Testis (tissue), 3 donors: ENCODE measurements around the gene CFAP300. TPM values are rescaled to one million over a fixed set of nuclear protein-coding genes. Genes with fewer than 3 reads are reported as not detected.

Source experiments
- DNase-seq: peaks from one replicate; pipeline ENCODE4 v3.0.0-alpha.2; 2019
- H3K27ac ChIP-seq, 2 donors: fragments of 200-600 bp; sonication (generic); one replicate each; pipeline ENCODE4 v1.5.1; 2019
- H3K27me3 ChIP-seq: fragments of 200-600 bp; sonication (generic); one replicate; pipeline ENCODE4 v1.5.1; 2019
- H3K36me3 ChIP-seq: fragments of 200-600 bp; sonication (generic); one replicate; pipeline ENCODE4 v1.5.1; 2017; ENCODE audit warnings: low read depth; ENCODE audit errors: missing control alignments
- H3K4me1 ChIP-seq: fragments of 200-600 bp; sonication (generic); one replicate; pipeline ENCODE4 v1.5.1; 2019
- H3K4me3 ChIP-seq, 2 donors: fragments of 200-600 bp; sonication (generic); one replicate each; pipeline ENCODE4 v1.5.1; 2017 to 2019
- H3K9me3 ChIP-seq: fragments of 200-600 bp; sonication (generic); one replicate; pipeline ENCODE4 v1.5.1; 2017
- POLR2A ChIP-seq: fragments of 450-650 bp; IDR thresholded peaks from one replicate; pipeline ENCODE4 v1.6.1; 2017; ENCODE audit warnings: antibody characterized with exemption, mild to moderate bottlenecking, moderate library complexity
- WGBS, 2 donors: methylation state at CpG; one replicate each; pipeline ENCODE4 v1.1.5; 2018; 5-methylcytosine and 5-hydroxymethylcytosine counted together
- intact Hi-C: fragments of 100-400 bp; cut with DNase I; formaldehyde crosslinking; loops from one replicate; pipeline ENCODE4 v1.15.1; 2023; ENCODE audit warnings: low total_unique reads
- polyA plus RNA-seq: library from polyadenylated mRNA; stranded (reverse); fragments of 350-450 nt; fragmentation: Illumina TruSeq; extraction: RNeasy Lipid Tissue Mini Kit (QIAGEN cat#74804); gene quantifications from one replicate; pipeline ENCODE4 v1.2.3, GENCODE V29; 2014; ENCODE audit warnings: low read depth, low replicate concordance; ENCODE audit not compliant: insufficient read depth
- total RNA-seq, 2 donors: library from RNA; depleted of rRNA; stranded (reverse); fragments of >200 nt; gene quantifications; one replicate each; pipeline ENCODE4 v1.2.3, GENCODE V29; 2016
- TF ChIP-seq, protein P1 (sequence below), 3 experiments: fragments of 450-650 bp in 2 of 3; fragments of 200-600 bp in 1 of 3; sonication (generic) in 1 of 3; IDR thresholded peaks; one replicate each; pipeline ENCODE4 v1.5.1; 2016 to 2019; ENCODE audit warnings: antibody characterized with exemption in 3 of 3, mild to moderate bottlenecking in 2 of 3, moderate library complexity in 1 of 3

CFAP300 gene
- total and polyA plus RNA-seq, 3 donors from 2014 or later: 15.1 to 98.0 (median 28.9) TPM

DNA sequence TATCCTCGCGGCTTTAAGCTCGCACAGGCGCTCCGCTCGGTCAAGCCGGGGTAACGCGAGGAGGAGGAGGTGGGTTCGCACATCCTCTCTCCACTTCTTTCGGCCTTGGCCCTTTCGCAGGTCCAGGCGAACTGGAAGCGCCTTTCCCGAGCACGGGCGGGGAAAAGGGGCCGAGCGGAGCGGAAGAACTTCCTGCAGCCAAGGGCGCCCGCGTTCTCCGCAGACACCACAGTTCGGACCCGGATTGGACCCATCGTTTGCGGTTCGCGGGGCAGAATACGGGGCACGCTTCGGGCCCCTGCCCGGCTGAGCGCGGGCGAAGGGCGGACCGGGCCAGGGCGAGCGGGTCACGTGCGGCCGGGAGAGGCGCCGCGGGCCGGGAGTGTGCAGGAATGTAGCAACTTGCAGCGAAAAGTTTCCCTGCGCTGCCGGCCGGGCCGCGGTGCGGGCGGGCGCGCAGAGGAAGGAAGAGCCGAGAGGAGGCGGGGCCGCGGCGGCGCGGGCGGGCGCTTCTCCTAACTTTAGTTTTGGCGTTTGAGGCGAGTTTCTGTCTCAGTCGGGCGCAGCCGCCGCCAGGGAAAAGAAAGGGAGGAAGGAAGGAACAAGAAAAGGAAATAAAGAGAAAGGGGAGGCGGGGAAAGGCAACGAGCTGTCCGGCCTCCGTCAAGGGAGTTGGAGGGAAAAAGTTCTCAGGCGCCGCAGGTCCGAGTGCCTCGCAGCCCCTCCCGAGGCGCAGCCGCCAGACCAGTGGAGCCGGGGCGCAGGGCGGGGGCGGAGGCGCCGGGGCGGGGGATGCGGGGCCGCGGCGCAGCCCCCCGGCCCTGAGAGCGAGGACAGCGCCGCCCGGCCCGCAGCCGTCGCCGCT, 62.9 kb downstream of the CFAP300 start, which contains the start of gene YAP1:
Gene YAP1, plus strand, starts transcription at position 552 of the 865 bp plus-strand sequence. CDS start 402 bp downstream, outside the sequence.
- WGBS, 2 donors: 0 to 1% methylated on average over 37 to 104 of the region's 104 CpGs
- Histone ChIP-seq H3K36me3 (no peaks in the 10 kb centered on the region), H3K9me3 (no peaks in the 10 kb centered on the region), H3K4me3 (peak within 1 kb of the TSS; percentile 78 to 94), H3K27ac (peak within 1 kb of the TSS; percentile 96 to 98), H3K27me3 (no peaks in the 10 kb centered on the region), H3K4me1 (peaks cover 11% of the 10 kb centered on the region)
- peak; percentile 91 for DNase-seq
- intact Hi-C loops: no loop called here
- no peak for TF ChIP-seq POLR2A

DNA sequence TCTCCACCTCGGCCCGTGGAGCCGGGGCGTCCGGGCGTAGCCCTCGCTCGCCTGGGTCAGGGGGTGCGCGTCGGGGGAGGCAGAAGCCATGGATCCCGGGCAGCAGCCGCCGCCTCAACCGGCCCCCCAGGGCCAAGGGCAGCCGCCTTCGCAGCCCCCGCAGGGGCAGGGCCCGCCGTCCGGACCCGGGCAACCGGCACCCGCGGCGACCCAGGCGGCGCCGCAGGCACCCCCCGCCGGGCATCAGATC, 63.4 kb downstream of the CFAP300 start:
- H3K4me1 ChIP-seq: peaks cover 11% of the 10 kb centered on the region
- intact Hi-C loops: no loop called here
- H3K27me3 ChIP-seq: no peaks in the 10 kb centered on the region
- DNase-seq: no peak
- 3% methylated on average over 23 of the region's 31 CpGs; no CpG with 5 or more reads in 1 of the 2 donors for WGBS, 2 donors
- peak overlapping the region; percentile 96 to 98 for H3K27ac ChIP-seq
- no peaks in the 10 kb centered on the region for H3K36me3 ChIP-seq
- TF ChIP-seq POLR2A: no peak
- TF ChIP-seq, protein P1, sequence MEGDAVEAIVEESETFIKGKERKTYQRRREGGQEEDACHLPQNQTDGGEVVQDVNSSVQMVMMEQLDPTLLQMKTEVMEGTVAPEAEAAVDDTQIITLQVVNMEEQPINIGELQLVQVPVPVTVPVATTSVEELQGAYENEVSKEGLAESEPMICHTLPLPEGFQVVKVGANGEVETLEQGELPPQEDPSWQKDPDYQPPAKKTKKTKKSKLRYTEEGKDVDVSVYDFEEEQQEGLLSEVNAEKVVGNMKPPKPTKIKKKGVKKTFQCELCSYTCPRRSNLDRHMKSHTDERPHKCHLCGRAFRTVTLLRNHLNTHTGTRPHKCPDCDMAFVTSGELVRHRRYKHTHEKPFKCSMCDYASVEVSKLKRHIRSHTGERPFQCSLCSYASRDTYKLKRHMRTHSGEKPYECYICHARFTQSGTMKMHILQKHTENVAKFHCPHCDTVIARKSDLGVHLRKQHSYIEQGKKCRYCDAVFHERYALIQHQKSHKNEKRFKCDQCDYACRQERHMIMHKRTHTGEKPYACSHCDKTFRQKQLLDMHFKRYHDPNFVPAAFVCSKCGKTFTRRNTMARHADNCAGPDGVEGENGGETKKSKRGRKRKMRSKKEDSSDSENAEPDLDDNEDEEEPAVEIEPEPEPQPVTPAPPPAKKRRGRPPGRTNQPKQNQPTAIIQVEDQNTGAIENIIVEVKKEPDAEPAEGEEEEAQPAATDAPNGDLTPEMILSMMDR (IDR thresholded peaks at IDR 0.05): no peak
- H3K9me3 ChIP-seq: no peaks in the 10 kb centered on the region
- peak overlapping the region; percentile 78 to 94 for H3K4me3 ChIP-seq

DNA sequence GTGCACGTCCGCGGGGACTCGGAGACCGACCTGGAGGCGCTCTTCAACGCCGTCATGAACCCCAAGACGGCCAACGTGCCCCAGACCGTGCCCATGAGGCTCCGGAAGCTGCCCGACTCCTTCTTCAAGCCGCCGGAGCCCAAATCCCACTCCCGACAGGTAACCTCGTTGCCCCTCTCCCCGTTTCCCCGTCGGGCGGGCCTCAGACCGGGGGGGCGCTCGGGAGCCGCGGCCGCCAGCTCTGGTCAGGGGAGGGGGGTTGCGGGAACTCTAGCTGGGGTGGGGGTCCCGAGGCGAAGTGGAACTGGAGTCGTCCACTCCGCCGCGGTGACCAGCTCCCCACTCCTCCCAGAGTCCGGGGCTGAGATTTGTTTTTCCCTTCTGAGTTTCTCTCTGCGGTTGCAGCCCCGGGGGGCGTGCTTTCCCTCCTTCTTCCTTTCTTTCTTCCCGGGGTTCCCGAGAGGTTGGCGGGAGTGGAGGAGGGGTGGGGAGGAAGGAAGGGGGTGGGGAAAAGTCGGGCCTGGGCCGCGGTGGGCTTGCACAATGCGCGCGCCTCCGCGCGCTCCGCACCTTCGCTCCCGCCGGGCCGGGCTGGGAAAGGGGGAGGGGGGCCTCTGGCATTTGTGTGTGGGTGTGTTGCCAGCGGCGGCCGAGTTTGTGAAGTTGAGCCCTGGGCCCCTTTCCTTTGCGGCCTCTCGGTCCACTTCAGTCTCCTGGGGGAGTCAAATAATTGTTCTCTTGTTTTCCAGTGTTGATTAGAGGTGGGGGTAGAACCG, 64.0 kb downstream of the CFAP300 start:
- peak overlapping the region; percentile 96 to 98 for H3K27ac ChIP-seq
- no peaks in the 10 kb centered on the region for H3K9me3 ChIP-seq
- intact Hi-C loops: no loop called here
- H3K4me3 ChIP-seq: peak overlapping the region; percentile 78 to 94
- DNase-seq: peak; percentile 84
- no peaks in the 10 kb centered on the region for H3K36me3 ChIP-seq
- TF ChIP-seq POLR2A: no peak
- TF ChIP-seq, protein P1 (IDR thresholded peaks at IDR 0.05): no peak
- peaks cover 15% of the 10 kb centered on the region for H3K4me1 ChIP-seq
- 1 to 2% methylated on average over 18 to 61 of the region's 61 CpGs for WGBS, 2 donors
- H3K27me3 ChIP-seq: no peaks in the 10 kb centered on the region

DNA sequence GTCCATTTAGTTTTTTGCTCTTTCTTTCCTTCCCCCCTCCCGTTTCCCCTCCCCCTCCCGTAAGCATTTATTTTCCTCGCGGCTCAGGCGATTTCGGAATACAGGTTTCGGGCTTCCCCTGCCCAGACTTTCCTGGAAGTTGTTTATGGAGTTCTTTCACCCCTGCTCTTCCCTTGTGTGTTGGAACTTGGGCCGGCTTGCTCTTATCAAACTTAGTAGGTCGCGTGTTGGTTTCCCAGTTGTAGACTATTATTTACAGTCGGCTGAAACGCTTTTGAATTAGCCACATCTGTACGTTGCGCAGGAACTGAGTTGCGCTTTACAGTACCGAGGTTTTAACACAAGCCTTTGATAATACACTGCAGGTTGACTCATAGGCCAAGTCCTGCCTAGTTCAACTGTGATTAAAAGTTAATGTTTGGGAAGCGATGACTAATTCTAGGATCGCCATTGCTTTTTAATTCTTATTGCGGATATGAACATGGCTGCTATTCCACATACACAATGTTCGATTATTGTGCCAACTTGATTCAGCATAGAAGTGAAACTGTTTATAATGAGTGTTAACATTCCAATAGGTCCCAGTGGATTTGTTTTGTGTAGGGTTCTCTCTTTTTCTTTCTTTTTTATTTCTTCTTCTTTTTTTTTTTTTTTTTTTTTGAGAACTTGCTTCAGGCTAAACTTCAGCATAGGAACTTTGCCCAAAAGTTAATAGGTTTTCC, 64.7 kb downstream of the CFAP300 start:
- no peaks in the 10 kb centered on the region for H3K9me3 ChIP-seq
- intact Hi-C loops: no loop called here
- H3K27me3 ChIP-seq: no peaks in the 10 kb centered on the region
- no peaks in the 10 kb centered on the region for H3K36me3 ChIP-seq
- WGBS, 2 donors: 0 to 1% methylated on average over 20 of the region's 20 CpGs
- H3K4me1 ChIP-seq: peaks cover 23% of the 10 kb centered on the region
- H3K27ac ChIP-seq: peak overlapping the region; percentile 96 to 98
- H3K4me3 ChIP-seq: peak overlapping the region; percentile 78 to 94
- peak; percentile 60 for DNase-seq
- TF ChIP-seq POLR2A: no peak
- TF ChIP-seq, protein P1 (IDR thresholded peaks at IDR 0.05): no peak

DNA sequence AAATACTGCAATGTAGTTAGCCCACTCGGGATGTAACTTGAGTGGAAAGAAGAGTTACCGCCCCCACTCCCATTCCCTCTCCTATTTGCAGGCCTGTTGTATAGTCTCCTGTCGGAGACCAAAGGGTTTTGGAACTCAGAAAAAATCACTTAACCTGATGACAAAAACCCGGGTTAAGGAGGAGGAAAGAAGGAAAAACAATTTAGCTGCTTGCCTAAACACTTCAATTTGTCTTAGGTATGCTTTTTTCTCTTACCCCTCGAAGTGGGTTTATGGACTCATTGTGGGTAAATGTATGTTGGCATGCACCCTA, 65.2 kb downstream of the CFAP300 start:
- Histone ChIP-seq H3K9me3 (no peaks in the 10 kb centered on the region), H3K4me3 (peak overlapping the region; percentile 78 to 94), H3K4me1 (peaks cover 28% of the 10 kb centered on the region), H3K27me3 (no peaks in the 10 kb centered on the region), H3K36me3 (no peaks in the 10 kb centered on the region), H3K27ac (peak overlapping the region; percentile 96 to 98)
- WGBS, 2 donors: 9% methylated on average over 5 of the region's 5 CpGs
- peak; percentile 22 for DNase-seq
- intact Hi-C loops: no loop called here
- TF ChIP-seq, protein P1 (IDR thresholded peaks at IDR 0.05): no peak
- TF ChIP-seq POLR2A: no peak
